Sigmoid colon (tissue), 7 donors: Measurements from ENCODE around the gene CNN3. TPM values are rescaled to one million over a fixed set of nuclear protein-coding genes. Genes with fewer than 3 reads are reported as not detected.

ENCODE experiments used
- DNase-seq: peaks from one replicate; pipeline ENCODE4 v3.0.0-alpha.2; 2019
- H3K27ac ChIP-seq, 4 donors: fragments of 200-600 bp; sonication (generic); one replicate each; pipeline ENCODE4 v1.5.1; 2016 to 2019; ENCODE audit warnings: mild to moderate bottlenecking in 1 of 4
- H3K27me3 ChIP-seq, 3 donors: fragments of 200-600 bp; sonication (generic); one replicate each; pipeline ENCODE4 v1.5.1; 2019; ENCODE audit warnings: mild to moderate bottlenecking in 1 of 3
- H3K36me3 ChIP-seq, 4 donors: fragments of 200-600 bp; sonication (generic); one replicate each; pipeline ENCODE4 v1.5.1; 2016 to 2019
- H3K4me1 ChIP-seq, 4 donors: fragments of 200-600 bp; sonication (generic); one replicate each; pipeline ENCODE4 v1.5.1; 2017 to 2019
- H3K4me3 ChIP-seq, 4 donors: fragments of 200-600 bp; sonication (generic); one replicate each; pipeline ENCODE4 v1.5.1; 2017 to 2019; ENCODE audit warnings: mild to moderate bottlenecking in 2 of 4, moderate library complexity in 1 of 4
- H3K9me3 ChIP-seq, 4 donors: fragments of 200-600 bp in 3 of 4; sonication (generic) in 3 of 4; one replicate each; pipeline versions ENCODE4 v1.5.1 to v1.6.1; 2013 to 2019
- EP300 ChIP-seq, 4 donors: sonication (generic); formaldehyde crosslinking; IDR thresholded peaks; one replicate each; pipeline ENCODE4 v1.6.1; 2017; ENCODE audit warnings: antibody characterized with exemption in 4 of 4
- POLR2A ChIP-seq, 2 donors: fragments of 450-650 bp; IDR thresholded peaks; one replicate each; pipeline ENCODE4 v1.6.1; 2016; ENCODE audit warnings: antibody characterized with exemption in 2 of 2, mild to moderate bottlenecking in 2 of 2, moderate library complexity in 2 of 2
- POLR2AphosphoS5 ChIP-seq, 4 donors: sonication (generic); formaldehyde crosslinking; IDR thresholded peaks; one replicate each; pipeline ENCODE4 v1.6.1; 2017; ENCODE audit warnings: antibody characterized with exemption in 4 of 4
- WGBS, 2 donors: extraction: QIAGEN DNeasy Blood & Tissue Kit; methylation state at CpG; one replicate each; pipeline ENCODE4 v1.1.7; 2013; 5-methylcytosine and 5-hydroxymethylcytosine counted together
- intact Hi-C: fragments of 100-400 bp; cut with DNase I; formaldehyde crosslinking; loops from one replicate; pipeline ENCODE4 v1.15.1; 2023
- polyA plus RNA-seq, 3 donors: library from polyadenylated mRNA; stranded (reverse); fragments of 200-250 nt; gene quantifications; one replicate each; pipeline ENCODE4 v1.2.3, GENCODE V29; 2013
- total RNA-seq, 4 donors: library from RNA; depleted of rRNA; stranded (reverse); fragments of >200 nt; gene quantifications; one replicate each; pipeline ENCODE4 v1.1.0, GENCODE V29; 2016
- TF ChIP-seq, protein P1 (sequence below), 4 experiments: fragments of 450-650 bp in 3 of 4; fragments of 200-600 bp in 1 of 4; IDR thresholded peaks; one replicate each; pipeline ENCODE4 v1.5.1; 2016 to 2019; ENCODE audit warnings: antibody characterized with exemption in 4 of 4, mild to moderate bottlenecking in 3 of 4, moderate library complexity in 2 of 4
- donor health status: healthy with polysubstance abuse.
- donor health status: Bipolar disorder and iron deficiency.
- donor health status: healthy.

The CNN3 gene
- total and polyA plus RNA-seq, 7 donors: 58.3 to 247 (median 157) TPM

DNA sequence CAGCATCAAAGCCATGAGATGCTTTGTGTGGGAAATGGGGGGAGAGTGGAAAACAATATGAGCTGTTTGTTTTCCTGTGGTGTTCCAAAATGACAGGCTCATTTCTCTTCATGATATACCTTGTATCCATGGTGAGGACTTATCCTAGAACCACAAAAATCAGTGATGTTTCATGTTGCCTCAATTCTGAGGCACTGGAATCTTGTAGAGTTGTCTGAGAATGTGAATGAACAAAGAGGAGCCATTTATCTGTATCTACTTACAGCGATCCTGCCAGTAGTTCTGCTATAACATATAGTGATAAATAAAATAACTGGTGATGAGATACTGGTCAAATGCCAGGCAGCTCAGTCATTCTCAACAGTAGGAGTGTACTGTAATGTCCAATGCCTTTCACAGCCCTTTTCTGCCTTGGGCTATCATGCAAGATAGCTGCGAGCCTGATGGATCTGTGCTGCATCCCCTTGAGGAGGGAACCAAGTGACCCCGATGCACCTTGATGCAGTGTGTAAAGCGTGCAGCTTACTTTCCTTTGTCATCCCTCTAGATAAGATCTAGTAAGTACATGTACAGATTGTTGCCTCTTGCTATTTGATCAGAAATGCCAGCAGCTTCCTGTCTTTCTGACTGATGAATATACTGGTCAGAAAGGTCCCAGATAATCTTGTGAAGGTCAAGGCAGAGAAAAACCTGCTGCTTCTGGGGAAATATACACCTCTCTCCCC lies 54.0 kb downstream of the CNN3 start:
- Histone ChIP-seq H3K9me3 (no peaks in the 10 kb centered on the region), H3K27me3 (no peaks in the 10 kb centered on the region), H3K4me1 (peaks cover 0 to 26% (median 19%) of the 10 kb centered on the region in 4 donors), H3K27ac (peak overlapping the region; percentile 61 to 81 (median 78)), H3K36me3 (no peaks in the 10 kb centered on the region), H3K4me3 (no peak overlapping the region)
- no peak for DNase-seq
- TF ChIP-seq, protein P1, sequence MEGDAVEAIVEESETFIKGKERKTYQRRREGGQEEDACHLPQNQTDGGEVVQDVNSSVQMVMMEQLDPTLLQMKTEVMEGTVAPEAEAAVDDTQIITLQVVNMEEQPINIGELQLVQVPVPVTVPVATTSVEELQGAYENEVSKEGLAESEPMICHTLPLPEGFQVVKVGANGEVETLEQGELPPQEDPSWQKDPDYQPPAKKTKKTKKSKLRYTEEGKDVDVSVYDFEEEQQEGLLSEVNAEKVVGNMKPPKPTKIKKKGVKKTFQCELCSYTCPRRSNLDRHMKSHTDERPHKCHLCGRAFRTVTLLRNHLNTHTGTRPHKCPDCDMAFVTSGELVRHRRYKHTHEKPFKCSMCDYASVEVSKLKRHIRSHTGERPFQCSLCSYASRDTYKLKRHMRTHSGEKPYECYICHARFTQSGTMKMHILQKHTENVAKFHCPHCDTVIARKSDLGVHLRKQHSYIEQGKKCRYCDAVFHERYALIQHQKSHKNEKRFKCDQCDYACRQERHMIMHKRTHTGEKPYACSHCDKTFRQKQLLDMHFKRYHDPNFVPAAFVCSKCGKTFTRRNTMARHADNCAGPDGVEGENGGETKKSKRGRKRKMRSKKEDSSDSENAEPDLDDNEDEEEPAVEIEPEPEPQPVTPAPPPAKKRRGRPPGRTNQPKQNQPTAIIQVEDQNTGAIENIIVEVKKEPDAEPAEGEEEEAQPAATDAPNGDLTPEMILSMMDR (IDR thresholded peaks at IDR 0.05): no peak
- no peak for TF ChIP-seq EP300 (IDR thresholded peaks at IDR 0.05)
- TF ChIP-seq POLR2AphosphoS5 (IDR thresholded peaks at IDR 0.05): no peak
- TF ChIP-seq POLR2A (IDR thresholded peaks at IDR 0.05): no peak
- intact Hi-C loops: no loop called here
- WGBS, 2 donors: 86 to 96% methylated on average over 4 of the region's 4 CpGs

DNA sequence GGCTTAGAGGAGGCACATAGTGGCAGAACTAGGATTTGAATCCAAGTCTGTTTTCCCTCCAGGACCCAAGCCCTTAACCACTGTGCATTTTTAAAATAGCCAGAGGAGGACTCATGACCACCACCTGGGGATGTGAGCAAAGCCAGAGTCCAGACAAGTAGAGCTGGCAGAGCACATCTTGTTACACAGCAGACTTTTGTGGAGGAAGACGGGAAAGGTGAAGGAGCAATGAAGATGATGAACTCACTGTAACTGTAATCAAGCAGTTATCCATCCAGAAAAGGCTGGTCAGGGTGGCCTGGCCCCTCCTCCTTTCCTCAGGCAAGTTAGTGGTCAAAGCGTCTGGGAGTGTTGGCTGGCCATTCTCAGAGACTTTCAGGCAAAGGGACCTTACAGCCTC lies 55.9 kb downstream of the CNN3 start:
- 92 to 94% methylated on average over 2 of the region's 2 CpGs for WGBS, 2 donors
- H3K4me3 ChIP-seq: no peak overlapping the region
- DNase-seq: no peak
- H3K9me3 ChIP-seq: no peaks in the 10 kb centered on the region
- H3K36me3 ChIP-seq: no peaks in the 10 kb centered on the region
- no peaks in the 10 kb centered on the region for H3K27me3 ChIP-seq
- peaks cover 0 to 42% (median 33%) of the 10 kb centered on the region in 4 donors for H3K4me1 ChIP-seq
- TF ChIP-seq, protein P1 (IDR thresholded peaks at IDR 0.05): no peak
- TF ChIP-seq POLR2AphosphoS5 (IDR thresholded peaks at IDR 0.05): no peak
- no peak for TF ChIP-seq POLR2A (IDR thresholded peaks at IDR 0.05)
- no peak for TF ChIP-seq EP300 (IDR thresholded peaks at IDR 0.05)
- intact Hi-C loops: no loop called here
- H3K27ac ChIP-seq: peak overlapping the region in 2 of 4 donors; percentile 5 to 29

DNA sequence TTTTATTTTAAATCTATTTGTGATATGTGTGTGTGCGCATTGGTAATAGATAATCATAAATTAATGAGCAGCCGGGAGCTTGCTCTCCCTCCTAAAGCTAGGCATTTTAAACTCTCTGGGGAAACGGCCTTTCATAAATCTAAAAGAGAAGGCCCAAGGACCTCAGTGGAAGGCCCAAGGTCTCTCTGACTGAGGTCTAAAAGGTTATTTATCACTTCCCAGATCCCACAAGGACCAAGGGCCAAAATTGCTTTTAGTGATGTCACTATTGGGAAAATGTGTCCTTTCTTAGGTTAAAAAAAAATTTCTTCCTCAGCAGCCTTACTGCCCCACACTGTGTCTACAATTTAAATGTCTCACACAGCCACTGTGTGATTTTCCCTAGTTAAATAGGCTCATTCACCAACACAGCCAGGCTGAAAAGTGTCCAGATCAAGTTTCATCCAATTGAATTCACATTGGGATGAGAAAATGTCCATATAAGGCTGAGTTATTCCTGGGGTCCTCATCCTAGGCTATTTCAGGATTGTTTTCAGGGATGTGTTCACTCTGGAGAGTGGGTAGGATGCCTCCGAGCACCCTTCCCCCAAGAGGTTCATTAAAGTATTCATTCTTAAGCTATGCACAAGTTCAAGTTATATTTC lies 60.6 kb downstream of the CNN3 start:
- no peaks in the 10 kb centered on the region for H3K27me3 ChIP-seq
- H3K4me1 ChIP-seq: peaks cover 0 to 61% (median 53%) of the 10 kb centered on the region in 4 donors
- WGBS, 2 donors: 86% methylated on average over 4 of the region's 4 CpGs
- DNase-seq: no peak
- no peak overlapping the region for H3K4me3 ChIP-seq
- H3K27ac ChIP-seq: peak overlapping the region; percentile 86 to 92 (median 90)
- intact Hi-C loops: no loop called here
- no peaks in the 10 kb centered on the region for H3K36me3 ChIP-seq
- TF ChIP-seq POLR2AphosphoS5 (IDR thresholded peaks at IDR 0.05): peak in 1 of 4 donors; percentile 13
- TF ChIP-seq, protein P1 (IDR thresholded peaks at IDR 0.05): no peak
- no peak for TF ChIP-seq POLR2A (IDR thresholded peaks at IDR 0.05)
- peak in 1 of 4 donors; percentile 20 for TF ChIP-seq EP300 (IDR thresholded peaks at IDR 0.05)
- no peaks in the 10 kb centered on the region for H3K9me3 ChIP-seq

DNA sequence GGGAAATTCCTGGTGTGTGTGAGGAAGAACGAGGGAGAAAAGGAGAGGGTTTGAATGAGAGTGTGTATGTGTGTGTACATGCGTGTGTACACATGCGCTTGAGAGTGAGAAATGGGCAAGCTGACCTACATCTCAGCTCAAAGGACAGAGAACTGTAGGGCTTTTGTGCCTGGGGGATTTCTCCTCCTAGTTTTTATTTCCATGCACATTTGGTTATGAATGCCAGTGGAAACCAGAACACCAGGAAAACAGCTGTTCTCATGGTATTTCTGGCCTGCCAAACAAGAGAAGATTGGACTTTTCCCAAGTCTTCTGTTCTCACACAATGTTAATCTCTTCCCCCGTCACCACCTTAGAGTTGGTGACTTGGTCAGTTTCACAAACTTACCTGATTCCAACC lies 61.5 kb downstream of the CNN3 start:
- peaks cover 0 to 63% (median 55%) of the 10 kb centered on the region in 4 donors for H3K4me1 ChIP-seq
- H3K27ac ChIP-seq: peak overlapping the region; percentile 86 to 92 (median 90)
- peak overlapping the region in 1 of 4 donors; percentile 25 for H3K4me3 ChIP-seq
- intact Hi-C loops: no loop called here
- TF ChIP-seq EP300 (IDR thresholded peaks at IDR 0.05) (peak in 1 of 4 donors; percentile 35), POLR2AphosphoS5 (IDR thresholded peaks at IDR 0.05) (peak in 3 of 4 donors; percentile 45 to 50 (median 46))
- TF ChIP-seq, protein P1 (IDR thresholded peaks at IDR 0.05): no peak
- 78 to 82% methylated on average over 4 of the region's 4 CpGs for WGBS, 2 donors
- no peak for DNase-seq
- H3K36me3 ChIP-seq: no peaks in the 10 kb centered on the region
- no peaks in the 10 kb centered on the region for H3K27me3 ChIP-seq
- no peaks in the 10 kb centered on the region for H3K9me3 ChIP-seq
